GM21717 (cell line): ENCODE measurements around the gene VAC14.
A peak's percentile ranks its signal among the peaks of the same experiment; 100 is the strongest.
"Not testable (repeated sequence)": the region's sequence is repeated elsewhere in the genome, so short reads cannot be mapped to it uniquely, and the experiment has no call there.

ENCODE experiments used
- ATAC-seq: cut with Tn5 transposase; IDR thresholded peaks from one replicate; pipeline ENCODE4 v1.9.1; 2021; ENCODE audit warnings: mild to moderate bottlenecking, moderate library complexity; ENCODE audit not compliant: unreplicated experiment

VAC14 gene

DNA sequence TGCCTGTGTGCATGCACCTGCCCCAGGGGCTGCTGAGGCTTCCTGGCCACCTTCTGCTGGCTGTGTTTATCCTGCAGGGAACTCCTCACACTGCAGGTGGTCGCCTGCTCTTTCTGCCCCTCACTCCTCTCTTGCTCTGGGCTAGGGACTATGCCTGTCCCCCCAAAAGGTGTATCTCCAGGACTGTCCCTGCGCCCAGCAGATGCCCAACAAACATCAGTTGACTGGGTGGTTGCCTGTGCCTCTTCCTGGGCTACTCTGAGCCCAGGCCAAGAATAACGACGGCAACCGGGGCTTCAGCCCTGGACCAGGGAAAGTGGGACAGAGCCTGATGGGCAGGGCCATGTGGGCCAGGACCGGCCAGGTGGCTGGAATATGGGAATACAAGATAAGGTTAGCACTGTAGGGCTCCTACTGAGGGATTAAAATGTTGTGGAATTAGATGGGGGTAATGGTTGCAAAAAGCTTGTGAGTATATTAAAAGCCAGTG, 55.4 kb downstream of the VAC14 start:
- ATAC-seq = no peak

DNA sequence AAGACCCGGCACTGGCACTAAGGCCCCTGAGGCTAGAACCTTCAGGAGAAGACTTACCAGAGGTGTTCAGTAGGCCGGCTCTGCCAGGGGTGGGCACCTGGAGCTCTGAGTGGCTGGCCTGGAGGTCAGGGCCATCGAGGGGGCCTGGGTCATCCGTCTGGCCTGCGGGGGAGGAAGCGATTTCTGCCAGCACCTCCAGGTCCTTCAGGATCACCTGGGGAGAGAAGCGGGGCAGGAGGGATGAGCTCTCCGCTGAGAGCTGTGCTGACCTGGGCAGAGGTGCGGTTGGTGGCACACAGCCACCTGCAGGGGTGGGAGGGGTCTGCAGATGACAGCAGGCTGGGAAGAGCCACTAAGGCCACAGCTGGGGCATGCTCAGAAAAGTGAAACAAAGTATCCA, 56.6 kb downstream of the VAC14 start:
- ATAC-seq = no peak

DNA sequence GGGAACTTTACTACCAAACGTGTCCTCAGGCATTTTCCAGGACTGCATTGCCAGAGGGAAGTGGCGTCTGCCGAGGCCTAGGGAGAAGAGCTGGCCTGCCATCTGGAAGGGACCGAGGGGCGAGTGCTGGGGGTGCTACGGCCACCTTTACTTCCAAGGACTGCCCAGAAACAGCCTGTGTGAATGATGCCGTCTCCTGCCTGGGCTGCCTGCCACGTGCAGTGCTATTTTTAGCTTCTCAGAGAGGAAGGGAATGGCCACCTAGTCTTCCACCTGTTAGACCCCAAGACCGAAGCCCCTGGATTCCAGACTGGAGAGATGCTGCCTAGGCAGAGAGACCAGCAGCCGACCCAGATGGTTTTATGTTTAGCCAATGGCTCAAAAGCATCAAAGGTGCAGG, 57.2 kb downstream of the VAC14 start:
- ATAC-seq = no peak

DNA sequence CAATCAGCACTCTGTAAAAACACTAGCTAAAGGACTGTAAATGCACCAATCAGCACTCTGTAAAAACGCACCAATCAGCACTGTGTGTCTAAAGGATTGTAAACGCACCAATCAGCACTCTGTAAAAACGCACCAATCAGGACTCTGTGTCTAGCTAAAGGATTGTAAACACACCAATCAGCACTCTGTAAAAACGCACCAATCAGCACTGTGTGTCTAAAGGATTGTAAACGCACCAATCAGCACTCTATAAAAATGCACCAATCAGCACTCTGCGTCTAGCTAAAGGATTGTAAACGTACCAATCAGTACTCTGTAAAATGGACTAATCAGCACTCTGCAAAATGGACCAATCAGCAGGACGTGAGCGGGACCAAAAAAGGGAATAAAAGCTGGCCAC, 58.0 kb downstream of the VAC14 start:
- not testable (repeated sequence) for ATAC-seq

DNA sequence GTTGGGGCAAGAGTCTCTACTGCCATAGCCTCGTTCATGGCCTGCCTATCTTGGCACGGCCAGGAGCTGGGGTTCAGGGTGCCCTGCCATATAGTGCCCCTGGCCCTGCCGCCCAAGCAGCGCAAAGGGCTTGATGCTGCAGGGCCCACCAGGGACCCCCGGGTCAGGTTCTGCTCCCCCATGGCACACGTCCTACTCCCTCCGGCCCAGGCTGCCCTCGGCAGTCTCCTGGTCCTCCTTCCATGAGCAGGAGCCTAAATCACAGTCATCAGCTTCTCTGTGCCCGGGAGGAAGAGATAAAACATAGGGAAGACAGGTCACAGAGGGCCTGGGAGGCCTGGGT, 59.2 kb downstream of the VAC14 start:
- ATAC-seq = no peak

DNA sequence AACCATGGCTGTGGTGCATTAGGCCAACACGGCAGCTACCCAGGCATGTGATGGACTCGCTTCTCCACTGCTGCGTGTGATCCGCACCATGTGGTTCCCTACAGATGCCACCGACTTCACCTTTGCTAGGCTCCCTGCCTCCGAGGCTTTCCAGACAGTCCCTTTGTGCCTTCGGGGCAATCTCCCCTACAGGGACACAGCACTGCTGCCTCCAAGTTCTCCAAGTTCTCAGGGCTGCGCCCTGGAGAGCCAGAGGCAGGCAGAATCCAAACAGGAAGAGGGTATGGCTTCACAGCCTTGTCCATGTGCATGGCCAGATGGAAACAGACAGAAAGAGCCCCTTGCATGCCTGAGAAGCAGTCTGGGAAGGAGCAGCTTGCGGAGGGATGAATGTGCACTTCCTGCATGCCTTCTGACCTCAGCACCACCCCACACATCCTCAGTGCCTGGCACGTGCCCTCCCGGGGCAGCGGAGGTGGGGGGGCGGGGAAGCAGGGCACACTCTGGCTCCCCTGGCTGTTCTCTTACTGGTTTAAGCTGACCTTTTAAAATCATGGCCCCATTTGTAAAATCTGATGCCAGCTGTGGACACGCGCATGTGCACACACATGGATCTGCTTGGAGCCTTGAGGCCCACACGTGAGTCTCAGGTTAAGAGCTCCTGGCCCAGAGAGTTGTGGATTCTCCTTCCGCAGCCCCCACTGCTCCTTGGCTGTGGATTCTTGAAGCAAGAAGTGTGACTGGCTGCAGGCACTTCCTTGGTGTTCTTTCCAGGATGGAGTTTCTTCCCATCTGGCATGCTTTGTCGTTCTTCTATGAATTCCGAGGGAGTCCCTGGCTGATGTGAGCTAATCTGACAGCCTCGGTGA, 59.8 kb downstream of the VAC14 start:
- ATAC-seq = no peak

DNA sequence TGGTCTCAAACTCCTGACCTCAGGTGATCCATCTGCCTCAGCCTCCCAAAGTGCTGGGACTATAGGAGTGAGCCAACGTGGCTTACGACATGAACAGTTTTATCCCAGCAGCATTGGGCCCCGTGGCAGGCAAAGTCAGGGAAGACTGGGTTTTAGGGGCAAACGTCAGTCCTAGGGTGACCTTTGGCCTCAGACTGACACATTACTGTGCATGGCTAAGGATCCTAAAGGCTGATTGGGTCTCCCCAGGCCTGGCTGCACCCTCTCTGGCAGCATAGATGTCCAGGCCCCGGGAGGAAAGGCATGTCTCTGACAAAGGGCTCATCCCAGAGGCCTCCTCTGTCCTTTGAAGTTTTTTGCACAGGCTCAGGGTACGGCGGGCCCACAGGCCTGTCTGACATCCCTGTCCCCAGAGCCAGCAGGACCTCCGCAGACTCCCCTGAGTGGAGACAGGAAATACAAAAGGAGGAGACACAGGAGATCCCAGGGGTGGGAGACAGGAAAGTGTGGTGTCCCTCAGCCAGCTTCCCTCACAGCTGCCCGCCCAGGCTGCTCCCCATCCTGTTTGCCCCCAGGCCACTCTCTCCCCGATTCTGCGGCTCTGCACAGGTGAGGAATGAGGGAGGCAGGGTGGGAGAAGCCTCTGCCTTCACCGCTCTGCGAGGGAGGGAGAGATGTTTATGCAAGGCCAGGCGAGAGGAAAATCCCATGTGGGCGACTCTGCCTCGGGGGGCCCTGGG, 60.6 kb downstream of the VAC14 start:
- ATAC-seq = no peak

DNA sequence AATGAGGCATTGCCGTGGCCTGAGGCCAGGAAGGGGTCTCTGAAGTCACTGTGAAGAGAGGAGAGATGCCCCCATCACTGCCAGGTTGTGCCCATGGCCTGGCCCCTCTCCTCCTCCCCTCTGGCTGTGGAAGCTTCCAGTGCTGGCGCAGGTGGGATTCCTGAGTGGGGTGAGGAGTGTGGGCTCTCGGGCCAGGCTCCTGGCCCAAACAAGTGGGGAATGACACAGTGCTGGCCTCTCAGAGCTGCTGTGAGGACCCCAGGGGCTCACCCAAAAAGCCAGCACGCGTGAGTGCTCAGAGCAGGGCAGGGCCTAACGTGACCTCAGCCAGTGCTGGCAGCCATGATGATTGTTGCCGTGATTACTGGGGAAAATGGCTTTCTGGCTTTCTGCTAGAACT, 61.6 kb downstream of the VAC14 start:
- ATAC-seq = no peak

DNA sequence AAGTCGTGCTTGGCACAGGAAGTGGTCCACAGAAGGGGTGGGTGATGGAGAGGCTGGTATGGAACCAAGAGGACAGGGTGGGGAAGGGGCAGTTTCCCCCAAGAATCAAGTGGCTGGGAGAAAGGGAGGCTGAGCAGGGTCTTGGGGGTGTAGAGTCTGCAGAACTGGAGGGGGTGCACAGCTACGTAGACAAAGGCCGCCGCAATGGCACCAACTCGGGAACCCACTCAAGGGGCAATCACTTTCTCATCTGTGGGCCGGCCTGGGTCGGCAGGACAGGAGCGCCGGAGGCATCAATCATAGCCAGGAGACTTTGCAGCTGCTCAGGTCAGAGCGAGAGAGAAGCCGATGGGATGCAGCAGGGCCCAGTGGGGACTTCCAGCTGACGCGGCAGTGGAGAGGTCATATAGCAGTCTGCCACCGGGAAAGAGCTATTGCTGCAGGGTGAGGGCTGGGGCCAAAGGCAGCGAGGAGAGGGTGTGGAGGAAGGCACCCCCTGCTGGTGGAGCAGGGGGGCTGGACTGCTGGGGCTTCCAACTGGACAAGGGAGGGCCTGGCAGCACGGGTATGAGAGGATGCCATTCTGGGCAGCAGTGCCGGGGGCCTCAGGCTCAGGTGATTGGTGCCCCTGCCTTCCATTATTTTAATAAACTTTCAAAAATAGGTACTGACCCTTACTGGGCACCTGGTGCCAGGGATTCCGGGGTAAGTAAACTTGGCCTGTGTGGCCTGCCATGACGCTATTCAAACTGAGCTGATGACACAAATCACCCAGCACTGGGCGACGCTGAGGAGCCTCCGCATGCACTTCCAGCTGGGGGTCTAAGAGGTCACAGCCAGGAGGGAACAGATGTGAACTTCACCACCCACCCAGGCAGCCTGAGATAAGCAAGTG, 62.6 kb downstream of the VAC14 start:
- ATAC-seq = no peak

DNA sequence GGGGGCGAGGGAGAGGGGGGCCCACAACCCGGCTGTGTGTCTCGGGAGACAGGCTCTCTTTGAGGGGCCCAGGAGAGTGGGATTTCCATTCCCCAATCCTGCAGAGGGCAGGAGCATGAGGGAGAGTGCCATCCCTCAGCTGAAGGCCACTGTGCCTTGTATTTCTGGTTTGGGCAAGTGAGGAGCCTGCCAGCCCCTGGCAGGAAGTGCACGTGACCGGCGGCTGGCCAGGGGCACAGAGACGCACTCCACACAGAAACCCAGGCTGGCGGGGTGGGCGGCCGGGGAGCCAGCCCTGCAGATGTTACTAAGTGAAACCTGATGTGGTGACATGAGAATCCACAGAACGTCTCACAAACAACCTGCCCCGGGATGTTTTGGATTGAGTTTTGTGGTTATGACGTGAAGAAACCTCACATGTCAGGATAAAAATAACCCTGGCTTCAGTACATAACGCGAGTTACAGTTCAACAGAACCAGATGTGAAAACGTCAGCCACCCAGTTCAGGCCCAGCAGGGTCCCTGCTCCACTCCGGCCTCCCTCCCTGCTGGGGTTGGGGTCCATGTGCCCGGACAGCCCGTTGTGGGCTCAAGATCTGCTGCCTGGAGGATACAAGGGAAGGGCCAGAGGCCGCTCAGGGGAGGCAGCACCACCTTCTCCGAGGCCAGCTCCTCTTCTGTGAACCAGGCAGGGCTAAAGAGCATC, 63.4 kb downstream of the VAC14 start:
- ATAC-seq = peak; percentile 79

DNA sequence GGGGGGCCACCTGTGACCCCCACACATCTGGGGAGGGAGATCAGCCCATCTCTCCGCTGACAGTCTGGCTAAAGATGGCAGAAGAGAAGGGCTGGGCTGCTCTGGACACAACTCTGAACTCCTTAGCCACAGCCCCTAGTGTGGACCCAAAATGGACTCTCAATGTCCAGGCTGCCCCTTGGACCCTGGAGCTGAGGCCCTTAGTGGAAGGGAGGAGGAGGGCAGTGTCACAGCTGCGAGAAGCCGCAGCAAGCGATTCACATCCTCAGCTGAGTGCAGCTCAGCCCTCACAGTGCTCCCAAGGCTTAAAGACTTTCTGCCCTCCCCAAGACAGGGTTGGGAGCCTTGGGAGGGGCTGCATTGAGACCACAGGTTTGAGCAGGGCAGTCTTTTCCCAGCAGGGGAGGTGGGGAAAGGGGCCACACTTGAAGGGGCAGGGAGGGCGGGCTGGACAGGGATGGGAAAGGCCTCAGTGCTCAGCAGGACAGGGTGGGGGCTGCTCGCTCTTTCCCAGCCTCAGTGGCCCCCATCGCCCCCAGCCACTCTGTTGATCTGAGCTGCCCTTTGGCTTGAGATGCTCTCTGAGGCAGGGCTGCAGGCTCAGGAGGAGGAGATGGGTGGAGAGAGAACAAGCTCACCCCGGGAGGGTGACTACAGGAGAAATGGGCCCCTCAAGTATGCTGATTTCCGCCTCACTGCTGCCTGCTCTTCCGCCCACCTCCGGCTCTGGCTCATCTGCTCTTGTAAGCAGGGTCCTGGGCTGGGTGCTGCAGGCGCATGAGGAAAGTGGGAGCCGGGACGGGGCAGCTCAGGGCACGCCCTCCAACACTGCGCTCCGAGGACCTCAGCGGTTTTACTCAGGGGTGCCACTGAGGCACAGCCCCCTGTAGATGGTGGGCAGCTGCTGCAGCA, 64.2 kb downstream of the VAC14 start:
- no peak for ATAC-seq

DNA sequence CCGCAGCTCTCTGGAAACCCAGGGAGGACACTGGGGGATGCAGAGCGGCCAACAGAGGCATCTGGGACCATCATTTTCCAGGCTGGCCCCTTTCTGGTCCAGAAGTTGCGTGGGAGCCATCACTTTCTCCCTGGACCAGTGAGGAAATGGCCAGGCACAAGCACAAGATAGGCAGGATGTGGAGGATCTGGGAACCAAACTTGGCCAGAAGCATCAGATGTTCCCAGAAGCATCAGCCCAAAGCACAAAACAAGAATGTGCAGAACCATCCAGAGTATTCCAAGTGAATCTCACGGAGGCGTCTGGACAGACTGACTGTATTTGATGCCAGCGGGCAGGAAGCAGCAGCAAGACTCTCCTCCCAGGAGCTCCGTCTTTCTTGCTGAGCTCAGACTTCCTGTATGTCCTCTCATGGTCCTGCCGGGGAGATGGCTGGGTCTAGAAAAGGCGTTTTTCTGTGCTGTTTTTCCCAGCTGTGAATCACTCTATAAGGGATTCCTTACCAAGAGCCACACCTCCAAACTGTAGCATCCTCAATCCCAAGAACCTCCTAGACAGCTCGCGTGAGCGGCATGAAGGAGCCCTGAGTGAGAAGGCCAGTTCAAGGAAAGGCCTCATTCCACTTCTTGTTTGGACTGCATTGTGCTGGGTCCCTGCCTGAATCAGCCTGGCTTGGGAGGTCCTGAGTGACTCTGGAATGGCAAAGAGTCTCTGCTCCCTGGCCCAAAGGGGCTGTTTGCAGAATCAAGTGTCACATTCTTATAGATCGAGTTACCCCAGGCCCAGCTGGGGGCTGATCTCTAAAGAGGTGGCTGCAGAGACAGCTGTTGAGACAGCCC, 65.6 kb downstream of the VAC14 start:
- no peak for ATAC-seq

DNA sequence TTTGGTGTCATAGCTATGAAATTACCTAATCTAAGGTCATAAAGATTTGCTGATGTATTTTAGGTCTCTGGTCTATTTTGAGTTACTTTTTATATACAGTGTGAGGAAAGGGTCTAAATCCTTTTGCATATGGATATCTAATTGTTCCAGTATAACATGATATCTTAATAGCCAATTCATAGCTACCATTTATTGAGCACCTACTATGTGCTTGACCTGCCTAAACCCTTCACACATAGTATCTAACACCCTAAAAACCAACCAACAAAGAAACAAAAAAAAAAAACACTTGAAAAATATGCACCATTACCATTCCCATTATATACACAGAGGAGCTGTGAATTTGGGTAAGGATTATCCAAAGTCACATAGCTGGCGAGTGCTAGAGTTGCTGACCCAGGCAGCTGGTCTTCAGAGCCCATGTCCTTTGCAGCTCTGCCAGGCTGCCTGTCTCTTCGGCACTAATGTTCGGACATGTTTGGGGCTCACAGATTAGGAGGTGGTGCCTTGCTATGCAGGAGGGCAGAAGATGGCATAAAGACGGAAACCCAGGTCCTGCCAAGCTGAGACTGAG, 66.3 kb downstream of the VAC14 start:
- ATAC-seq = no peak

DNA sequence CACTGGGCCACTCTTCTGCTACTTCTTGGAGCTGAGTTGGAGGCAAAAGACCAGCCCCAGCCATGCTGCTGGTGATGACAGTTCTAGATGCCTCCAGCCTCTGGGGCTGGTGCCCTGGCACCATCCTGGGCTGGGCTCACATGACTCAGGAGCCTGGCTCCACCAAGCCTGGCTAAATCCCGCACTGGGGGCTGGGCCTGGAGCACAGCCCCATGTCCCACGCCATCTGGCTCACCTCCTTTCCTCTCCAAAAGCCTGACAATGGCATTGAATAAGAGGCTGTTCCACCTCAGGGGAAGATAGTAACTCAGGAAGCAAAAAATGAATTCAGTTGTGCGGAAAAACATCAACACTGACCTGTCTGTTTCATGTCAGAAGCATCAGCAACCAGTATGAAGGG, 70.0 kb downstream of the VAC14 start:
- no peak for ATAC-seq

DNA sequence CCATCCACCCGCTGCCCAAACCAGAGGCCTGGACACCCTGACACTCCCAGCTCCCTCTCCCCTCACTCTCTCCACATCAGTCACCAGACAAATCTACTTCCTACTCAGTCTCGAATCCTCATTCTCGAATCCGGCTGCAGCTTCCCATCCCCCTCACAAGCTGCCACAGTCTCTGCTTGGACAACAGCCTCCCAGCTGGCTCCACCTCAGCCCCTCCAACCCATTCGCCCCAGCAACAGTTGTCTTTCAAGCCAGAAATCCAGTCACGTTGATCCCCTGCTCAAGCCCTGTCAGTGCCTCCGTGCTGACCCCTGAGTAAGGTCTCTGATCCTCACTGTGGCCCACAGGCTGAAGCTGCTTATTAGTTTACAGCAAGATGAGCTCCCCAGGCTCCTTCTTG, 70.9 kb downstream of the VAC14 start:
- ATAC-seq = no peak

DNA sequence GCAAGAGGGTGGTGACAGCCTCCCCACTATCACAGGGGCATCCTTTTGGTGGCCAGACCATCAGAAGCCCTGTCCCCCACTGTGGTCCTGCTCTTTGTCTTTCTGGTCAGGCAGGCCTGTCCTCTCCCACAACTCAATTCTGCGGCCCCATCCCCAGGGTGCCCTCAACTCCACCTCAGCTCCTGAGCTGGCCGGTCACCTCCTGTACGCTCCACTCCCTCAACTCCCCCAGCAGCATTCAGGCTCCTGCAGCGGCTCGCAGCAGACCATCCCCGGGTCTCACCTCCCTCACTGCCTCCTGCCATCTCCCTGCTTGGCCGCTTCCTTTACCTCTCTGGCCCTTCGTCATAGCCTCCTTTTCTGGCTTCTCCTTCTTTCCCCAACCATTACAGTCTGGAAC, 71.7 kb downstream of the VAC14 start:
- ATAC-seq = no peak

DNA sequence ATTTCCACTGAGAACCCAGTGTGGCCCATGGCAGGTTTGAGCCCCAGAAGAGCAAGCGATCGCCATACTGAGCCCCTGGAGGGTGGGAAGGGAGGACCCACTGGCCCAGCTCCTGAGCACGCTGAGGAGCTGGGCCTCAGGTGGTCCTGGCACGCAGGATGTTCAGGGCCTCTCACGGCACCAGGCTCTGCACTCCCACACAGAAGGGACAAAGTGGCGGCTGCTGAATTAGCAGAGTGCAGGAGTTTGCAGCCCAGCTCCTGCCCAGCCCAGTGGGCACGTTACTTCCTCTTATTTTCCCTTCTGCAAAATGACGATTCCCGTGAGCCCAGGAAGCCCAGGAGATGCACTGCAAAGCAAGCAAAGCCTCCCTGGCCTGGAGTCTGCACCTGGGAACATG, 72.8 kb downstream of the VAC14 start:
- no peak for ATAC-seq

DNA sequence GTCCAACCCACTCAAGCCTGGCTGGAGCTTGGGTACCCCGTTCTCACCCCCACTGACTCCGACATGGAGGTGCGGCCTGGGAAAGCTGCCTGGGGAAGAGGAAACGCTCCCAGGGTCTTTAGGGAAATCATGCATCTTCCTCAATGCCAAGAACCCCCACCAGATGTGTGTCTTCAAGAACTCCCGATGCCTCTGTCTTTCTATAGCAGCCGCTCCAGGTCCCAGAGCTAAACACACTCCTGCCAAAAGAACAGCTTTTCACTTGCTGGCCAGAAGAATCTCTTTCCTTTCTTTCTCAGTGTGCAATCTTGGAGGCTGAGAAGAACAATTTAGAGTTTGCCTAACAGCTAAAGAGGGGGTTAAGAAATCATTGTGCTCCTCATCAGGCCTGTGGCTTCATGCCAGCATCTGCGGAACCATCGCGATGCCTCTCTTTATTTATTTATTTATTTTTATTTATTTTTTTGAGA, 74.0 kb downstream of the VAC14 start:
- ATAC-seq = no peak
